HG03575 (cell line): Measurements from ENCODE around the gene SIKE1.
"Not testable (repeated sequence)": the region's sequence is repeated elsewhere in the genome, so short reads cannot be mapped to it uniquely, and the experiment has no call there.

ENCODE experiments used
- ATAC-seq: cut with Tn5 transposase; IDR thresholded peaks from one replicate; pipeline ENCODE4 v1.9.1; 2021; ENCODE audit not compliant: unreplicated experiment, insufficient number of reproducible peaks, low FRiP score; ENCODE audit errors: extremely low read depth

Gene SIKE1

GRCh38 chr1:114780344-114781226 lies at the start of gene SIKE1:
Gene SIKE1 (minus strand): TSS chr1:114780685. CDS start chr1:114780607, 78 bp downstream.
- peak; percentile 90 for ATAC-seq

- not testable (repeated sequence) for ATAC-seq
These were observed 49.6 kb upstream of the SIKE1 start for GRCh38 chr1:114830075-114830474.

GRCh38 chr1:114828251-114828650 lies 47.8 kb upstream of the SIKE1 start:
- no peak for ATAC-seq

GRCh38 chr1:114821978-114822377 lies 41.5 kb upstream of the SIKE1 start:
- ATAC-seq = no peak

- no peak for ATAC-seq
These were observed 39.9 kb upstream of the SIKE1 start for GRCh38 chr1:114820392-114820791.

- ATAC-seq = no peak
These were observed 39.4 kb upstream of the SIKE1 start for GRCh38 chr1:114819869-114820268.

- ATAC-seq = not testable (repeated sequence)
These were observed 24.0 kb upstream of the SIKE1 start for GRCh38 chr1:114804449-114804848.

- no peak for ATAC-seq
These were observed 22.5 kb upstream of the SIKE1 start for GRCh38 chr1:114803001-114803400.

- no peak for ATAC-seq
These were observed 13.6 kb upstream of the SIKE1 start for GRCh38 chr1:114794038-114794437.

- not testable (repeated sequence) for ATAC-seq
These were observed 10.1 kb upstream of the SIKE1 start for GRCh38 chr1:114790581-114790980.

- ATAC-seq = not testable (repeated sequence)
These were observed 6.0 kb upstream of the SIKE1 start for GRCh38 chr1:114786440-114786839.

- no peak for ATAC-seq
These were observed 2.0 kb upstream of the SIKE1 start for GRCh38 chr1:114782476-114782875.

GRCh38 chr1:114779722-114780121 lies 763 bp downstream of the SIKE1 start:
- no peak for ATAC-seq

GRCh38 chr1:114776726-114777125 lies 3.8 kb downstream of the SIKE1 start:
- not testable (repeated sequence) for ATAC-seq

GRCh38 chr1:114771992-114772391 lies 8.5 kb downstream of the SIKE1 start:
- ATAC-seq = no peak

- no peak for ATAC-seq
These were observed 9.5 kb downstream of the SIKE1 start for GRCh38 chr1:114770989-114771388.

- no peak for ATAC-seq
These were observed 15.8 kb downstream of the SIKE1 start for GRCh38 chr1:114764689-114765088.

GRCh38 chr1:114758256-114758832 lies 22.1 kb downstream of the SIKE1 start:
- no peak for ATAC-seq

GRCh38 chr1:114757455-114758255 lies 22.8 kb downstream of the SIKE1 start, which contains the start of gene CSDE1:
Gene CSDE1 (minus strand): TSS chr1:114757984. CDS start chr1:114739890, 18,094 bp downstream.
- peak; percentile 45 for ATAC-seq
